GM03348 (cell line): Measurements from ENCODE around the gene C1QTNF1.
"Not testable (repeated sequence)": the region's sequence is repeated elsewhere in the genome, so short reads cannot be mapped to it uniquely, and the experiment has no call there.

Experiments
- DNase-seq: peaks from one replicate; pipeline ENCODE4 v3.0.0; 2012; ENCODE audit warnings: low spot score

C1QTNF1 gene

DNA sequence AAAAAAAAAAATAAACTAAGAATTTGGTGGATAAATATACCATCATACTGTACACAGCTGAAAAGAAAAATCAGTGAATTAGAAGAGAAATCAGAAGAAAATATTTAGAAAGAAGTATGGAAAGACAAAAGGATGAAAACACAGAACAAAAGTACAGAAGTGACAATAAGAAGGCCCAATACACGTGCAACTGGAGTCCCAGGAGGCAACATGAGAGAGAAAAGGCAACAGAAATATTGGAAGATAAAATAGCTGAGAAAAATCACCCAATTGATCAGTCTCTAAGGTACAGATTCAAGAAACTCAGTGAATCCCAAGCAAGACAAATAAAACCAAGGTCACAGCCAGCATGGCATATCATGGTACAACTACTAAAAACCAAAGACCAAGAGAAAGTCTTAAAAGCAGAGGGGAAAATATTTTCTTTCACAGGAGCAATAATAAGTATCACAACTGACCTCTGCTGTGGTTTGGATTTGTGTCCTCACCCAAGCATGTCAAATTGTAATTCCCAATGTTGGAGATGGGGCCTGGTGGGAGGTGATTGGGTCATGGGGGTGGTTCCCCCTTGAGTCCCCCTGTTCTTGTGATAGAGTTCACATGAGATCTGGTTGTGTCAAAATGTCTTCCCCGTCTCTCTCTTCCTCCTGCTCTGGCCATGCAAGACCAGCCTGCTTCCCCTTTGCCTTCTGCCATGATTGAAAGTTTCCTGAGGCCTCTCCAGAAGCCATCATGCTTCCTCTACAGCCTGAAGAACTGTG, 30.4 kb downstream of the C1QTNF1 start:
- DNase-seq = no peak

DNA sequence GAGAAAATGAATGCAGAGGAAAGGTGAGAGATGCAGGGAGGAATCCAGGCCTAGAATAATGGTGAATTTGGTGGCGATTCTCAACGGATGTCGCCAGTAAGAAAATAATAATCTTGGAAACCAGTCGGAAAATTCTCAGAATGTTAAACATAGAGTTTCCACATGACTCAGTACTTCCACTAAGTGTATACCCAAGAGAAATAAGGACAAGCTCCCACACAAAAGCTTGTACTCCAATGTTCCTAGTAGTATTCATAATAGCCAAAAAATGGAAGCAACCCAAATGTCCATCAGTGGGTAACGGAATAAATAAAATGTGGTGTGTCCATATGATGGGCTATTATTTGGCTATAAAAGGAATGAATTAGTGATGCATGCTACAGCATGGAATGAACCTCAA, 31.2 kb downstream of the C1QTNF1 start:
- DNase-seq = no peak

DNA sequence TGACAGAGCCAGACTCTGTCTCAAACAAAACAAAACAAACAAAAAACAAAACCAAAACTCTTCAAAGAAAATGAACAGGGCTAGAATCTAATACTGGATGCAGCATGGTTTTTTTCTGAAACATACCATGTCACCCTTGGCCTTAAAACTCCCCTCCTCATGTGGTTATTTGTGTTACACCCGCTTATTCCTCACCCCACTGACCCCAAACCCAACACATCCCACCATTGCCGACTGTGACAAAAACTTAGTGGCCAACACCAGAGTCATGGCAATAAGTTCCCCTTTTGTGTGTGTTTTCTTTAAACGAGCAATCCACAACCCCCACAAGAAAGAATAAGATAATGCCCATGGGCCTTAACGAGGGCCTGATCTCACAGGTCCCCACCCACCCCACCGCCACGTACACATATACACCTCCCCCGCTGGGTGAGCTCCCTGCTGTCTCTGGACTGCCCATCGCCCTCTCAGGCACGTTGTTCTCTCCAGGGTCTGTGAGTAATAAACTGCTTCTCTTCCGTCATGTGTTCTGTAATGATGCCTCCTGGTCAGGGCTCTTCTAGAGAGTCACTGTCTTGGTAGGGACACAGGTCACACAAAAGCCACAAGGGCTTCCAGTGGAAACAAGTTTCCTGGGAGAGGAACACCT, 33.9 kb downstream of the C1QTNF1 start:
- no peak for DNase-seq

DNA sequence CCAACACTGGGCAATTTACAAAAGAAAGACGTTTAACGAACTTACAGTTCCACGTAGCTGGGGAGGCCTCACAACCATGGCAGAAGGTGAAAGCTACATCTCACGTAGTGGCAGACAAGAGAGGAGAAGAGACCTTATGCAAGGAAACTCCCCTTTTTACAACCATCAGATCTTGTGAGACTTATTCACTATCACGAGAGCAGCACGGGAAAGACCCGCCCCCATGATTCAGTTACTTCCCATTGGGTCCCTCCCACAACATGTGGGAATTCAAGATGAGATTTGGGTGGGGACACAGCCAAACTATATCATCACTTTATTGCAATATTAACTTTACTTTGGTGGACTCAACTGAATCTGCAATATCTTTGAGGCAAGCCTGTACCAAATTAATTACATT, 38.7 kb downstream of the C1QTNF1 start:
- no peak for DNase-seq

DNA sequence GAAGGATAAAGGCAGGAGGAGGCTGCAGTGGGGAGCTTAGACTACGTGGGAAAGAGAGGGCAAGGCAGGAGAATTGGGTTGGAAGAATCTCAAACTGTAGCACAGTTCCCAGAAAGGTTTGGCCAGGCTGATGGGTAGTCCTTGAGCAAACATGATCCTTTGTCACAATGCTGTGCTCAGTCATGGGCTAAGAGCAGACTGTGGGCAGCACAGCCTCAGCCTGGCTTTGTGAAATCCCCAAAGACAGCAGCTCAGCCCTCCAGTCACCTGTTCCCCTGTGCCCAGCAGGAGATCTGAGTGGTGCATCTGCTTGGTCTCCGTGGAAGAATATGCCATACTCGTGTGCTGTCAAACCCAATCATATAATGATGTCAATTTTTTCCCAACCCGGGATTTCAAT, 40.1 kb downstream of the C1QTNF1 start:
- DNase-seq = no peak

DNA sequence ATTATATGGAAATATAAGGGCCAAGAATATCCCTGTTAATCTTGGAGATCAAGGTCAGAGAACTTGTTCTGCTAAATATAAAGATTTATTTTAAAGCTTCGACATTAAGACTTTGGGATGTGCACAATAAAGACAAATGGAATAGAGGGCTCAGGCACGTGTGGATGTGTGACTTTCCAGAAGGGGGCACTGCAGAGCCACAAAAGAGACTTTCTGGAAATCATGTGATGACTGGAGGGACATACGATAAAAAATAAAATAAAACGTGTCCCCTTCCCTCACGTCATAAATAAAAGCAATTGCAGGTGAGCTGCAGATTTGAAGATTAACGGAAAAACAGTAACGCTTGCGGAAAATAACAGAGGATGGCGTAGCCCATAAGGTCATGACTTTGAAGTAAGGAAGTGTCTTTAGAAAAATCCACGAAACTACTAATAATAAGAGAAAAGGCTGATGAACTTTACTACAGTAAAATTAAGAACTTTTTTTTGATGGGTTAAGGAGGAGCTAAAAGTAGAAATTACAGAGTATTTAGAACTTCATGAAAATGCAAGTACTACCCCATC, 41.2 kb downstream of the C1QTNF1 start:
- DNase-seq = peak; percentile 50

DNA sequence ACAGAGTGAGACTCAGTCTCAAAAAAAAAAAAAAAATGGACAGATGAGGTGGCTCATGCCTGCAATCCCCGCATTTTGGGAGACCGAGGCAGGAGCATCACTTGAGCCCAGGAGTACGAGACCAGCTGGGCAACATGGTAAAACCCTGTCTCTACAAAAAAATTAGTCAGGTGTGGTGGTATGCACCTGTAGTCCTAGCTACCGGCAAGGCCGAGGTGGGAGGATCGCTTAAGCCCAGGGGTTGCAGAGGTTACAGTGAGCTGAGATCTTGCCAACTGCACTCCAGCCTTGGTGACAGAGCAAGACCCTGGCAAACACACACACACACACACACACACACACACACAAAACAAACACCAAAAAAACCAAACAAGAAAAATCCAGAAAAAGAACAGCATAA, 43.0 kb downstream of the C1QTNF1 start:
- DNase-seq = no peak

DNA sequence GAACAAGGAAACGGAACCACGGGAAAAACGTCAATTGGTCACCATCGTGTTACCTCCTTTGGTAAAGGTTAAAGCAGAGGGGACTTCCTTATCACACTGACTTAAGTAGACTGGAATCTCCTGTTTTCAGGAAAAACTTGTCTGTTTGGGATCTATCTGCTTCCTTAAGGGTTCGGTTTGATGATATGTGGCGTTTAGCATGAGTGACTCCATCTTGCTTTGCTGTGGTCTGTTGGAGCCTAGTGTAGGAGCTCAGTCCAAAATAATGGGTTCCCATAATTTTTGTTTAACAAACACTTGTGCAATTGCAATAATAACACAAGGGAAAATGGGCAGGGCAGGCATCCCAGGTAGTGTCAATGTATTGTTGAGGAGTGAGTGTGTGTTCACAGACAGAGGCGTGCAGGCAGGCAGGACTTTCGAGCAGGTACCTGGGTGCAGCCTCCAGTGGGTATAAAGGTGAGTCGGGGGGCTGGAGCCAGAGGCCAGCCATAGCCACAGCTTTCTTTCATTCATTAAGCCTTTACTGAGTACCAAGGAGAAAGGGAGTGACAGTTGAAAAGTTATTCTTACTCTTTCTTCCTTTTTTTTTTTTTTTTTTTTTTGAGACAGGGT, 46.4 kb downstream of the C1QTNF1 start:
- DNase-seq = no peak

DNA sequence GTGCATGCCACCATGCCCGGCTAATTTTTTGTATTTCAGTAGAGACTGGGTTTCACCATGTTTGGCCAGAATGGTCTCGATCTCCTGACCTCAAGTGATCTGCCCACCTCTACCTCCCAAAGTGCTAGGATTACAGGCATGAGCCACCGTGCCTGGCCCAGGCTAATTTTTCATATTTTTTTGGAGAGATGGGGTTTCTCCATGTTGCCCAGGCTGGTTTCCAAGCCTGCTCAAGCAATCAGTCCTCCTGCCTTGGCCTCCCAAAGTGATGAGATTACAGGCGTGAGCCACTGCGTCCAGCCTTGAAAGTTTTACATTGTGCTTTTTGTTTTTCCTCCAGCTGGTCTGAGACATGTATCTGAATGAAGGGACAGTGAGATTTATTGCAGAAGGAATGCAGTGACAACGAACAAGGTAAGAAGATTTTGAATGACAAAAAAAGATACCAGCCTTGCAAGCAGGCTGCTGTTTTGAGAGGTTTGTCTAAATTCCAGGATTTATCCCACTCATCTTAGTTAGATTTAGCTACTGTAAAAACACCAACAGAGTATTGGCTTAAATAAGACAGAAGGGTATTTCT, 47.3 kb downstream of the C1QTNF1 start:
- no peak for DNase-seq

DNA sequence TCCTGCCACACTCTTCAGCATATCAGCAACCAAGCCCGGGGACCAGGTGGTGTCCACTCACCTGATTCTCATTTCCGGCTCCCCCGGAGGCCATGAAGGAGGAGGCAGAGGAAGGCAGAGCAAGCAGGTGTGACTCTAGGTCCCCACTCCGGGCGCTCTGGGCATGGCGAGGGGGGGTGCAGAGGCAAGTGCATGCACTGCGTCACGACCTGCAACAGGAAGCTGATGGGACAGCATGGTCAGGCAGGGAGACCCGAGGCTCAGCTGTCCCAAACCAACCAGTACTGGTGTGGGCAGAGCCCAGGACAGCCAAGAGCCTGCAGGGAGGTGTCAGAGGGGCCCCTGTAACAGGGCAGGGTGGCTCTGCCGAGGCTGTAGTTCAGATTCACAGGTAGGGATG, 48.6 kb downstream of the C1QTNF1 start:
- DNase-seq = no peak

DNA sequence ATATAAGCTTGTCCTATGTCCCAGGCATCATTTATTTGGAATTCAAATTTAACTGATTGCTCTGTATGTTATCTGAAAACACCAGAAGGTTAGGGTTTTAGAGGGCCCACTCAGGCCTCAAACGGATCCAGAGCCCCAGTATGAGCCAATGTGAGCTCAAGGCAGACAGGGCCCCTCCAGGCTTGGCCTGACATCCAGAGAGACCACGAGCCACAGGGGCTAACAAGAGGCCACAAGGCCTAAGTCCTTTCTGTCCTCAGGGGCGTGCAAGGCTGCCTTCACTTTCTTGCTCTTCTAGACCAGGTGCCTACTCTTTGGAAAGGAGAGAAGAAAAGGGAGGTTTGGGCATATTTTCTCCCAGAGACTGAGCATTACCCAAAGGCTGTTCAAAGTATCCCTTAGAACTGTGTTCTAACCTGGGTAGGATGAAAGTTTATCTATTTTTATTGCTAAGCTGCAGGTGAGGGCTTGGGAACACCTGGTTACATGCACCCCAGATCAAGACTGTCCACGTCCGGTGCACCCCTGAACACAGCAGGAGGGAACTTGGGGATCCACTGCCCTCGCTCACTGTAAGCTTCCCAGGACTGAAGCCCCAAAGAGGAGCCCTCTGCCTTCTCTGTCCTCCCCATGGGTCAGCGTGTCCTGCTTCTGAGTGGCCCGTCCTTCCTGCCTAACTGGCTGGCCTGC, 49.2 kb downstream of the C1QTNF1 start:
- no peak for DNase-seq

DNA sequence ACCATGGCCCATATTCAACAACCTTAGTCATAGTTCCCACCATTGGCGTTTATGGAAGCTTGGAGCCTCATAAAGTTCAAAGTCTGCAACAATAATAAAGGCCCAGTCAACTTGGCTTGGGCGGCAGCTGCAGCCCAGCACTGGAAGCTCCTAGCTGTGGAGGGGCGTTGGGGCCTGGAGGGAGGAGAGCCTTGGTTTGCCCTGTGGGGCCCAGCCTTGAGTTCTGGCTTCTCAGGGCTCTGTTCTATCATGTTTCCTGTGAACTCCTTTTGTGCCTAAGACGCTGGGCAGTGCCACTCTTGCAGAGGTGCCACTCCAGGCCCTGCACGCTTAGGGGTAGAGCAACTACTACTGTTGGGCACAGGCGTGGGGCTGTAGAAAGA, 49.7 kb downstream of the C1QTNF1 start:
- no peak for DNase-seq

DNA sequence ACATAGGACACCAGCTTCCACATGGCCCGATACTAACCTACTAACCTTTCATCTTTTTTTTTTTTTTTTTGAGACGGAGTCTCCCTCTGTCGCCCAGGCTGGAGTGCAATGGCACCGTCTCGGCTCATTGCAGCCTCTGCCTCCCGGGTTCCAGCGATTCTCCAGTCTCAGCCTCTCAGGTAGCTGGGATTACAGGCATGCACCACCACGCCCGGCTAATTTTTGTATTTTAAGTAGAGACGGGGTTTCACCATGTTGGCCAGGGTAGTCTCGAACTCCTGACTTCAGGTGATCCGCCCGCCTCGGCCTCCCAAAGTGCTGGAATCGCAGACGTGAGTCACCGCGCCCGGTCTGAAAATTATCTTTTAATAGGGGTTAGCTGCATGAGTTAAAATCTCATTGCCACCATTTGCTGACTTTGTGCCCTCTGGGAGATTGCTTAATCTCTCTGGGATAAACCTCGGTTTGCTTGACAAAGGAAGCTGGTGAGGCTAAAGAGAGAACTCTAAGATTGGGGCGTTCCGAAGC, 50.2 kb downstream of the C1QTNF1 start:
- not testable (repeated sequence) for DNase-seq

DNA sequence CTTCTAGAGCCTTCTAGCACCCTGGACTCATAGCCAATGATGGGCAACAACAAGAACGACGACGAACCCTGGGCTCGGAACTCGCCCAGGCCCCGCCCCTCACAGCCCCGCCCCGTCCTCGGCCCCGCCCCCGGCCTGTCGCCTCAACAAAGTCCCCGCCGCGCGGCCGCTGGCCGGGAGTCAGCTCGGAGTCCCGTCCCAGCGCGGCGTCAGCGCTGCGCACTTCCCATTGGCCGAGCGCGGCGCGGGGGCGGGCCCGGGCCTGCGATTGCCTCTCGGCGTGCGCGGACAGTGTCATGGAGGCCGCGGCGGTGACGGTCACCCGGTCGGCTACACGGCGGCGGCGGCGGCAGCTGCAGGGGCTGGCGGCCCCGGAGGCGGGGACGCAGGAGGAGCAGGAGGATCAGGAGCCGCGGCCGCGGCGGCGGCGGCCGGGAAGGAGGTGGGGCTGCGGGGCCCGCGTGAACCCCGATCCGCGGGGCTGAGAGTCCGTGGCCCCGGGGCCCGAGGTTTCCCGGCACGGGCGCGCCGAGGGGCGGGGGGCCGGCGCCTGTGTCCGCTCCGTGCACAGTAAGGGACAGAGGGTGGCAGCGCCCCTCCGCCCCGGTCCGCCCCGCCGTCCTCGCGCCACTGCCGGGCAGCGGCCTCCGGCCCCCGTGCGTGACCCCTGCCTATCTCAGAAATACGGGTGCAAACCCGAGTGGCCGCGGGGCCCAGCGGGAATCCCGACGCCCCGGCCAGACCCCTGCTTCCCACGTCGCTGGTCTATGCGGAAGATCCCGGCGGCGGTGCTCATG, 50.9 kb downstream of the C1QTNF1 start, which contains the start of gene ENGASE:
TSS of gene ENGASE (plus strand) at position 176 of the 797 bp plus-strand sequence. CDS start at position 297, 121 bp downstream.
- peak; percentile 99 for DNase-seq

DNA sequence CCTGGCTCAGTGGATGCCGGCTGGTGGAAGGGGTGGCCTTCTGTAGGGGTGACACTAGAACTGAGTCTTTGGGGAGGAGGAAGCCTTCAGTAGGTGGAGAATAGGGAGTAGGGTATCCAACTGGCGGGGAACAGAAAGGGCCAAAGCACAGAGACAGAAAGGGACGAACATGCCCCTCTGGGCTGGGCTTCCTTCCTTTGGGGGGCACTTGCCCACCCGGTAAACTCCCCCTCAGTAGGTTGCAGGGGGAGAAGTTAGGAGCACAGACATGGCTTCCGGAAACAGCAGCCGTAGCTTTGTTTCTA, 51.4 kb downstream of the C1QTNF1 start:
- peak; percentile 50 for DNase-seq

DNA sequence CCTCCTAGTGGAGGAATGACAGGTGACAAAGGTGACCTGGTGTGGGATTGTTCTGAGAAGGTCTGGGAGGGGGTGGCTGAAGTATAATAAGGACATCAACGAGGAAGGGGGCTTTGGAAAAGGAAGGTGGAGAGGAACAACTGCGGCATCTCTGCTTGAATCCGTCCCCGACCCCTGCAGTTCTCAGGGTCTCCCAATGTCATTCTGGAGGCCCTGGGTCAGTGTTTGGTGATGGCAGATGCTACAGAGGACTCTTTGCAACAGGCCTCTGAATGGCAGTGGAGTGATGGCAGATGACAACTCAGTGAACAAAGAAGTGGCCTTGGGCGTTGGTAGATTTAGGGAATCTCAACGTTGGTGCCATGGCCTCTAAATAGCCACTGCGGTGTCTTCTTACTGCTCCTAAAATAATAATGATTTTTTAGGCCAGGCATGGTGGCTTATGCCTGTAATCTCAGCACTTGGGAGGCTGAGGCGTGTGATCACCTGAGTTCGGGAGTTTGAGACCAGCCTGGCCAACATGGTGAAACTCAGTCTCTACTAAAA, 52.0 kb downstream of the C1QTNF1 start:
- no peak for DNase-seq

DNA sequence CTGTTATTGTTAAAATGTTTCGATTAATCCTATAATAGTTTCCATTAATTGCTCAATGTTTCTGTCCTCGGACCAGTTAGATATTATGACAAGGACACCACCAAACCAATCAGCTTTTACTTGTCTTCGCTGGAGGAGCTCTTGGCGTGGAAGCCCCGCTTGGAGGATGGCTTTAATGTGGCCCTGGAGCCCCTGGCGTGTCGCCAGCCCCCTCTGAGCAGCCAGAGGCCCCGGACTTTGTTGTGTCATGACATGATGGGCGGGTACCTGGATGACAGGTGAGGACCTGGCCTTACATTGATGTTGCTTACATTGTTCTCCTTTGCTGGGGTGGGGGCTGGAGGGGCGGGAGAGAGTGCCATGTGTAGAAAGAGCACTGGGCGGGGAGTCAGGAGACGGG, 53.6 kb downstream of the C1QTNF1 start:
- DNase-seq = no peak

DNA sequence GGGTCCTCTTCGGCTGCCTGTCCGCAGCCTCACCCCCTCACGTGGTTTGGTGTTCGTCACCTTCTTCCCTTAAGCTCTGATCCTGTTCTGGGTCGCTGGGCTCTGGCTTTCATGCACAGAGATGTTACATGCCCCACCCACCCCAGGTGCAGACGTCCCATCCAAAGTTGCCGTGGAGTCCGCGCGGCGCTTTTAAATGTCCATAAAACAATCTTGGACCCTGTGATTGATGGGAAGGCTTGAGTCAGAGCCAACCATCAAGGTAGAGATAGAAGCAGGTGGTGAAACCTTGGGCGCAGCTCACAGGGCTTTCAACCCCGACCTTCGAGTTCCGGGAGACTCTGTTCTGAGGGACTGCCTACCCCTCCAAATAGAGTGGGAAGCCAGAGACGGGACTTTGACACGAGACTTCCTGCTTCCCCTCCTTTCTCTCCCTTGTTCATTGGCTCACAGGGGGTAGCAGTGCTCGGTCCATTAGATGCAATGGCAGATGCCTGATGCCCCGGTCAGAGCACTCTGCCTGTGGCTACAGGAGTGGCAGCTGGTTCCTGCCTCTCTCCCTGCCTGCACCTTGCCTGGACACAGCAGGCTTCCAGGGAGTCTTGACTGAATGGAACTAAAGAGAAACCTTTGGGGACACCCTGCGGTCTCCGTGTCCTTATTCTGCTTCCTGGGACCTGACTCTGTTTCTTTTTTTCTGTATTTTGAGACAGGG, 54.7 kb downstream of the C1QTNF1 start:
- DNase-seq = no peak

DNA sequence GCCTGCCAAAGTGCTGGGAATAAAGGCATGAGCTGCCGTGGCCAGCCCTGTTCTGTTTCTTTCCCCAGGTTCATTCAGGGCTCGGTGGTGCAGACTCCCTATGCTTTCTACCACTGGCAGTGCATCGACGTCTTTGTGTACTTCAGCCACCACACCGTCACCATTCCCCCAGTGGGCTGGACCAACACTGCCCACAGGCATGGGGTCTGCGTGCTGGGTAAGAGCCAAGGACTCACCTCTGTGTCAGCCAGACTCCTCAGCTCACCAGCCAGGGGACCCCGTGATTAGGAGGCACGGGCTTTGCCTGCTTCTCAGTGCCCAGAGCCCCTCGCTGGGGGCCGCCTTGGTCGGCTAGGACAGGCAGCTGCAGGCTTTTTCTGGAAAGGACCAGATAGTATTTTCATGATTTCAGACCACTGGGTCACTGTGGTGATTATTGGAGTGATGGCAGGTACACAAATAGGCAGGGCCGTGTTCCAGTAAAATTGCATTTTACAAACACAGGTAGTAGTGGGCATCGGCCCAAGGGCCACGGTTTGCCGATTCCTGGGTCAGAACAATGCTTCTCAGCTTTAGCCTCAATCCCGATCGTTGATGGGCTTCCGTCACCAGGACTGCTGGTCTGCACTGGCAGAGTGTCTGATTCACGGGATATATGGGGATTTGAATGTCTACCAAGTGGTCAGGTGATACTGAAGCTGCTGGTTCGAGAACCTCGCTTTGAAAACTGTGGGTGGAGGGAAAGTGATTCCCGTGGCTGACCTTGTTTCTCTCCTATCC, 55.6 kb downstream of the C1QTNF1 start:
- DNase-seq = no peak
